Measurements from ENCODE around the gene STX1B.
"Not testable (repeated sequence)": the region's sequence is repeated elsewhere in the genome, so short reads cannot be mapped to it uniquely, and the experiment has no call there.

Gene STX1B

DNA sequence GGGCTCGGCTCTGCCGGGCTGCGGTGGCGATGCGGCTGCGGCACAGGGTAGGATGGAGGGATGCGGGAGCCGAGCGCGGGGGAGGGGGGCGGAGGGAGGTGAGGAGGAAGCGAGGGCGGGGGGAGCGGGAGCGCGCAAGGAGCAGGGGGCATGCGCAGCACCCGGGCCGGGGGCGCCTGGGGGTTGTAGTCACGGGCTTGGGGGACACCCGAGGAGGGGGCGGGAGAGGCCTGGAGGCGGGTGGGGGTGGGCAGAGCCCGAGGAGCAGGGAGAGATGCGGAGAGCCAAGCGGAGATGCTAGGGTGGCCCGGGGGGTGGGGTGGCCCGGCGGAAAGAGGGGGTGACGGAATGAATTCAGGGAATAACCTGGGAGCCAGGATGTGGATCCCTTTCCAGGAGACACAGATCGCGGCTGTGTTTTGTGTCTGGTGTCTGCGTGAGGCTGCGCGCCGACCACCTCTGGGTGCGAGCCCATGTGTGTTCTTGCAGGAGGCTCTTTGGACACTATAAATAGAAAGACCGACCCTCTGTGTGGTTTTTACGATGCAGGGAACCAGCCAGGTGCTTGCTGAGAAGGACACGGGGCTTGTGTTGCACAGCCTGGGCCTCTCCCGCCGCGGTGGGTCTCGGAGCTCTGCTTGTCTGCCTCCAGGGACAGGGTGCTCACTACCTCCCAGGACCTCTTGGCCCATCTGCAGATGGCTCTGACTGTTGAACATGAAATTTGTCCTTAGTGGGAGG is at the start of gene STX1B:
Gene STX1B (minus strand): TSS at position 54 of the 741 bp plus-strand sequence. CDS start 242 bp downstream, outside the sequence.
- DNase-seq (ENCODE audit: low read depth in 2 of 2, low spot score in 1 of 2), result peak in 1 of 2 donors; percentile 27

DNA sequence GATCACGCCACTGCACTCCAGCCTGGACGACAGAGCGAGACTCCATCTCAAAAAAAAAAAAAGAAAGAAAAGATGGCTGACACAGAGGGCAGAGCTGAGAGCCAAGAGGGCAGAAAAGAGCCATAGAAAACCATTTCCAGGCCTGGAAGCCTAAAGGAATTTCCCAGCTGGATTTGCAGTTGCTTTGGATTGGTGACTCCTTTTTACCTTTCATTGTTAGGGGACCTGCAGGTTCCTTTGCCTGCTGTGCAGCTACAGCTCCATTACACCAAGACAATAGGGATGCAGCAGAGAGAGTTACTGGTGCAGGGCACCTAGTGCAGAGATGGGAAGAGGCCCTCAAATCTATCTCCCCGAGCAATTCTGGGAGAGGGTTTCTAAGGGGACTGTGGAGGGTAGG is 45.2 kb upstream of the STX1B start:
- no peak for DNase-seq (ENCODE audit: low read depth in 2 of 2, low spot score in 1 of 2)

DNA sequence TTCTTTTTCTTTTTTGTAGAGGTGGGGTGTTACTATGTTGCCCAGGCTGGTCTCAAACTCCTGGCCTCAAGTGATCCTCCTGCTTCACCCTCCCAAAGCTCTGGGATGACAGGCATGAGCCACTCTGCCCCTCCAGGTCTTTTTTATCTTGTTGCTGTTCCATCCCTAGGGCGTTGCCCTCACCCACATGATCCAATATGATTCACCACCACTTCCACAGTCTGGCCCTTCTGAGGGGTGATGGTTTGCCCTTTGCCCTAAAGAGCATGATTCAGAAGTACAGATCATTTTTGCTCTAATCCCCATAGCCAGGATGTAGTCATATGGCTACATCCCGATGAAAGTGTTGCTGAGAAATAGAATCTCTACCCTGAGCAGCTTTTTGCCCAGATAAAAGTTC is 41.7 kb upstream of the STX1B start:
- DNase-seq (ENCODE audit: low read depth in 2 of 2, low spot score in 1 of 2), result no peak

DNA sequence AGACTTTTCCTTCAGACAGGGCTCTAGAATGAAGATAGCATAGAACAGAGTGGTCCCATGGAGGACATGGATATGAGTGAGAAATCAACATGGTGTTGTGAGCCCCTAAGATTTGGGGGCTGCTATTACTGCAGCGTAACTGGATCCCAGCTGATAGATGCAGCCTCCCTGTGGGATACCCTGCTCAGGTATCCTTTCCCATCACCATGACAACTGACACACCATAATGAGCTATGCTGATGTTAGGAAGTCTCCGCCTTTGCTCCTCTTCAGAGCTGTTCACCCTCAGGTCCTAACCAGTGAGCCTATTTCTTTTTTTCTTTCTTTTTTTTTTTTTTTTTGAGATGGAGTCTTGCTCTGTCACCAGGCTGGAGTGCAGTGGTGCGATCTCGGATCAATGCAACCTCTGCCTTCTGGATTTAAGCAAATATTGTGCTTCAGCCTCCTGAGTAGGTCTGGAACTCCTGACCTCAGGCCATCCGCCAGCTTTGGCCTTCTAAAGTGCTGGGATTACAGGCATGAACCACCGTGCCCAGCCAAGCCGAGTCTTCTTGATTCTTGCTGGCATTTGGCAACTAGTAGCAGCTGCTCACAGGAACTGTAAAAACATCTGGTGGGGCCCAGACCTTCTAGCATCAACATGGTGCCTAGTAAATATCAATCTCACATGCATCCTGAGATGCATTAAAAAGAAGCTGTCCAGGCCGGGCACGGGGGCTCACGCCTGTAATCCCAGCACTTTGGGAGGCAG is 40.0 kb upstream of the STX1B start:
- DNase-seq (ENCODE audit: low read depth in 2 of 2, low spot score in 1 of 2), result no peak

DNA sequence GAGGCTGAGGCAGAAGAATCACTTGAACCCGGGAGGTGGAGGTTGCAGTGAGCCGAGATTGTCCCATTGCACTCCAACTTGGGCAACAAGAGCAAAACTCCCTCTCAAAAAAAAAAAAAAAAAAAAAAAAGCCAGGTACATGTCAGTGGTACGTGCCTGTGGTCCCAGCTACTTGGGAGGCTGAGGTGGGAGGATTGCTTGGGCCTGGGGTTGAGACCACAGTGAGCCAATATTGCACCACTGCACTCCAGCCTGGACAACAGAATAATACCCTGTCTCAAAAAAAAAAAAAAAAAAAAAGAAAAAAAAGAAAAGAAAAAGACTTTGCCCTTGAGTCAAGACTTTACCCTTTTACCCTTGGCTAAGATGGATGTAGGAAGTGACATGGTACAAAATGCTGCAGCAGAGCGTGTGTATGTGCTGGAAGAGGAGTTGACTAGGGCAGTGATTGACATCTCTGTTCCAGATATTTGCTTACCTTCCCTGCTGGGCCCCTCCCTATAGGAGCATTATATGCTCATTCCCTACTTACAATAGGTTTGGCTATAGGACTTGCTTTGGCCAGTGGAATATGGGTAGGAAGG is 33.6 kb upstream of the STX1B start:
- no peak for DNase-seq (ENCODE audit: low read depth in 2 of 2, low spot score in 1 of 2)

DNA sequence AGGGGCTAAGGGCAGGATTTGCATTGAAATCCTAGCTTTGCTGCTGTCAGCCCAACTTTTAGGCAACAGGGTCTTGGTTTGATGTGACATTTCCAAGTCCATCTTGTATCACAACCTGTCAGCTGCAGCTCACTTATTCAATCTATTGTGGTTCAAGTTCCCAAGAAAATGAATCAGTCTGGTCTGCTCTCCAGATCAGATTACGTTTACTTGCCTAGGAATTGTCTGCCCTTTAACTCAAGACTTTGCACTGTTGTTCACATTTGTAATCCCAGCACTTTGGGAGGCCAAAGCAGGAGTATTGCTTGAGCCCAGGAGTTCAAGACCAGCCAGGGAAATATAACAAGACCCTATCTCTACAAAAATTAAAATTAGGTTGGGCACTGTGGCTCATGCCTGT is 32.9 kb upstream of the STX1B start:
- no peak for DNase-seq (ENCODE audit: low read depth in 2 of 2, low spot score in 1 of 2)

DNA sequence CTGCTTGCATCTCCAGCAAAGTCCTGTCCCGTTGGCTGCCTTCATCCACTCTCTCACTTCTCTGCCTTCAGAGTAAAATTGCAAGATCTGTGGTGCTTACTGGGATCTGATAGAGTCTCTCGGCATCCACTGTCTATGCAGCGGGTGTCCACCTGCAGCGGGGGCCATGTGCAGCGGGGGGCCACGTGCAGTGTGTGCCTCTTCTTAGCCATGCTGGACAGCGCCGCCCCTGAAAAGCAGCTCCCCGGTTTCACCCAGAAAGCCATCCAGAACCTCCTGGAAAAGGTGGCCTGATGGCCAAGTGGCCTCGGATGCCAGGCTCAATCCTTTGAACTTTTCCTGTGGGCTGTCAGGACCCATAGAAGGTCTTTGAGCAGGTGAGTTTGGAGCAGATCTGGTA is 32.4 kb upstream of the STX1B start:
- no peak for DNase-seq (ENCODE audit: low read depth in 2 of 2, low spot score in 1 of 2)

DNA sequence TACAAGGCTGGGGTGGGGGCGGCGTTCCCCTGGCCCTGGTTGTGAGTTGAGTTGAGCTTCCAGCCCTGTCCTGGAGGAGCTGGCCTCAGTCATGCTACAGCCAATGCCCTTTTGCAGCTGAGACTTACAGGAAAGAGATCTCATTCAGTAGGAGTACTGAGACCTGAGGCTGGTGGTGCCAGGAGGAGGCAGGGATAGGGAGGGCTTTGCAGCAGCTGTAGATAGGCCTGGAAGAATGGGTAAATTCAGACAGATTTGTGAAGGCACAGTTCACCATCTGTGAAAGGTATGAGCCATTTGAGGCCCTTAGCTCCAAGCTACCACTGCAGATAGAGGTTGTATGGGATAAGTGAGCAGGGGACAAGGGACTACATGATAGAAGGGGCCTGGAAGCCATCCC is 28.6 kb upstream of the STX1B start:
- DNase-seq (ENCODE audit: low read depth in 2 of 2, low spot score in 1 of 2), result no peak

DNA sequence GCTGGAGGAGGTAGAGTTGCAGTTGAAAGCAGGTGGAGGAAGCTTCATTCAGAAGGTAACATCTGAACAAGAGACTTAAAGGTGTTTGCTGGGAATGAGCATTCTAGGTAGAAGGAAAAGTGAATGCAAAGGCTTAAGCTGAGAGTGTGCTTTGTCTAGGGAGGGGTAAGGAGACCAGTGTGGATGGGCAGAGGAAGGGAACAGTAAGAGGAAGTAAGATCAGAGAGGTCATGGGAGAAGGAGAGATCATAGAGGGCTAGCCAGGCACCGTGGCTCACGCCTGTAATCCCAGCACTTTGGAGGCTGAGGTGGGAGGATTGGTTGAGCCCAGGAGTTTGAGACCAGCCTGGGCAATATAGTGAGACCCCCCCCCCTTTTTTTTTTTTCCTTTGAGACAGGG is 26.3 kb upstream of the STX1B start:
- DNase-seq (ENCODE audit: low read depth in 2 of 2, low spot score in 1 of 2), result no peak

DNA sequence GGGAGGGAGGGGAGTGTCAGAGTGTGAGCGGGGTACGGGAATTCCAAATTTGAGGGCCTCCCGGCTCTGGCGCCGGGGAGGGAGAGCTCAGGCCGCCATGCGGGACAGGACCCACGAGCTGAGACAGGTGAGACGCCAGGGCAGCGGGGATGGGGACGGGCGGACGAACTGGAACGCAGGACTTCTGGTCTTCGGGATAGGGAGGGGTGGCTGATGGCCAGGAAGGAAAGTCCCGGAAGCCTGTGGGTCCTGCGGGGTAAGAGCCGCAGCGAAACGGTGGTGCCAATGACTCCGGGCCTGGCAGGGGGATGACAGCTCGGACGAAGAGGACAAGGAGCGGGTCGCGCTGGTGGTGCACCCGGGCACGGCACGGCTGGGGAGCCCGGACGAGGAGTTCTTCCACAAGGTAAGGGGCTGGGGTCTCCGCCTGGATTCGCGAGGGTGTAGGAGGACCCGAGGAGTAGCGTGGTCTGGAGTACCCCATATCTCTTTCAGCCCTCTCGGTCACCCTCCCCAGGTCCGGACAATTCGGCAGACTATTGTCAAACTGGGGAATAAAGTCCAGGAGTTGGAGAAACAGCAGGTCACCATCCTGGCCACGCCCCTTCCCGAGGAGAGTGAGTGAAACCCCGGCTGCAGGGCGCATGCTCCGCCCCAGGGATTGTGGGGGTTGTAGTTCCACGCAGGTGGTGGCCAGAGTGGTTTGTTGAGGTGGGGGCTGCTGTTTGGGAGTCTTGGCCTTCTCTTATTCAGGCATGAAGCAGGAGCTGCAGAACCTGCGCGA is 23.5 kb upstream of the STX1B start:
- peak; percentile 79 to 81 for DNase-seq (ENCODE audit: low read depth in 2 of 2, low spot score in 1 of 2)

DNA sequence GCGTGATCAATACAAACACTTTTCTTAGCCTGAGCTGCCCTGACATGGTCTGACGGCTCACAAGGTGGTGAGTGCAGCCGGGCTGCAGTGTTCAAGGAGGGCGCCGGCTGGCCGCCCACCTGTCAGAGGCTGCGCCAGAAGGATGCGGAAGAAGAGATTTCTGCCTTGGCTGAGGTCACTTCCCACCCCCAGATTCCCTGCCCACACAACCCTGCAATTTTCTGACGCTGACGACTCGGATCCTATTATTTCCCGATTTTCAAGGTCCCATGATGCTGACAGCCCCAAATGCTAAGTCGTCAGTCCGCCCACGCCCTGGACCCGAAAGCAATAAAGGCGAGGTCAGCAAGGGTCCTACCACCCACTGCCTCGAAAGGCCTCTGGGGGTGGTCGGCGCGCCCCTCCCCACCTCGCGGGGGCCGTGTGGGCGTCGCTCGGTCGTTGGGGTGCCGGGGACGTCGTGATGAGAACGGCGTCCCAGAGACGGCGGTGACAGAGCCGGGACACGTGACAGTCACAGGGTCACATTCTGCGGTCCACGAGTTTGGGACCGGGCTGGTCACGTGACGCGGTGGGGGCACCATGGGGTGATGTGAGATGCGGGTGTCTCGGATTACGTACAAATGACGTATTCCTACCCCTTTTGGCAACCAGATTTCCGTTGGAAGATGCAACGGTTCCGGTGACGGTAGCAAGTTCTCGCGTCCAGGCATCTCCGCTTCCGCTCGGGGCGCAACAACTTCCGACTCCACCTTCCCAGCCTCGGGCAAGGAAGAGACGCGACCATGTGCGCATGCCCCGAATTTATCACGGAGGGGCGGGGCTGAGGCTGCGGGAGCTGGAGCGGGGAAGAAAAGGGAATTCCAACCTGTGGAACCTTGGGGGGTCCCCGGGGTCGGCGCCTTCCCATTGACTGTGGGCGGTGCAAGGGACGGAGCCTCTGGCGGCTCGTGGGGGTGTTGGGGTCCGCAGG is 22.6 kb upstream of the STX1B start, which contains the start of gene STX4:
Gene STX4 (plus strand): TSS at position 823 of the 973 bp plus-strand sequence. CDS start 248 bp downstream, outside the sequence.
- peak; percentile 96 to 98 for DNase-seq (ENCODE audit: low read depth in 2 of 2, low spot score in 1 of 2)

DNA sequence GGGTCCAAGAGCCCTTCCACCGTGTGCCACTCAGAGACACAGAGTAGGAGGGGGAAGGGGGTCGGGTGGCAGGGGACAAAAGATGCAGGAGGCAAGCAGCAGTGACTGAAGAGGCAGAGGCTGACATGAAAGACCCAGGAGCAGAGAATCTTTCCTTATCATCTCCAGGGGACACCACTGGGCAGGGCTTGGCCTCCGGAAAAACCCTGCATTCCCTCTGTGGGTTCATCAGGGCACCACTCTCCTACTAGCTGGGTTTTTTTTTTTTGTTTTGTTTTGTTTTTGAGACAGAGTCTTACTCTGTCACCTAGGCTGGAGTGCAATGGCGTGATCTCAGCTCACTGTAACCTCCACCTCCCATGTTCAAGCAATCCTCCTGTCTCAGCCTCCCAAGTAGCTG is 20.8 kb upstream of the STX1B start:
- DNase-seq (ENCODE audit: low read depth in 2 of 2, low spot score in 1 of 2), result no peak

DNA sequence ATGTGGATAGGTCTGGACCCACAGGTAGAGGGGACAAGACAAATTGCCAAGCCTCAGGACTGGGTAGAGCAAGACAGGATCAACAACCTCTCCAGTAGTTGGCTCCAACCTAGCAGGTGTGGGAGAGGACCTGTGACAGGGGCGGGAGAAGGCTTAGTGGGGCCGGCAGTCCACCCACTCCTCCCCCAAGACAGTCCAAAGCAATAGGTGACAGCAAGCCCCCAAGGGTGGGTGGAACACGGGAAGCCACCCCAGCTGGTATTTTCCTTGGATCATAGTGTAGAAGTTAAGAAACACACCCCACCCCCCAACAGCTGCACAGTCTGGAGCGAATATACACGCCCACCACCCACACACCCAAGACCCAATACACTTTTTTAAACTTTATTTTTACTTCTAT is 18.8 kb upstream of the STX1B start:
- no peak for DNase-seq (ENCODE audit: low read depth in 2 of 2, low spot score in 1 of 2)

DNA sequence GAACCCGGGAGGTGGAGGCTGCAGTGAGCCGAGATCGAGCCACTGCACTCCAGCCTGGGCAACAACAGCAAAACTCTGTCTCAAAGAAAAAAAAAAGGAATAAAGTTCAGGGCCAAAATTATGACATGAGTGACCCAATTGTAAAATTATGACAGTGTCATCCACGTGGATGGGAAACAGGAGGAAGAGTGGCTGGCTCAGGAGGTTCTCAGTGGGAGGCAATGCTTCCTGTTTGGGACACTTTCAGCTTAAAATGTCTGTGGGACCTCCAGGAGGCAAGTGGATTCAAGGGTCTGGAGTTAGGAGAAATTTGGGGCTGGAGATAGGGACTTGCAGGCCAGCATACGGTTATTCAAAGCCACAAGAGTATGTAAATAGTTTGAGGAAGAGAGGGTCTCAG is 14.9 kb upstream of the STX1B start:
- no peak for DNase-seq (ENCODE audit: low read depth in 2 of 2, low spot score in 1 of 2)

DNA sequence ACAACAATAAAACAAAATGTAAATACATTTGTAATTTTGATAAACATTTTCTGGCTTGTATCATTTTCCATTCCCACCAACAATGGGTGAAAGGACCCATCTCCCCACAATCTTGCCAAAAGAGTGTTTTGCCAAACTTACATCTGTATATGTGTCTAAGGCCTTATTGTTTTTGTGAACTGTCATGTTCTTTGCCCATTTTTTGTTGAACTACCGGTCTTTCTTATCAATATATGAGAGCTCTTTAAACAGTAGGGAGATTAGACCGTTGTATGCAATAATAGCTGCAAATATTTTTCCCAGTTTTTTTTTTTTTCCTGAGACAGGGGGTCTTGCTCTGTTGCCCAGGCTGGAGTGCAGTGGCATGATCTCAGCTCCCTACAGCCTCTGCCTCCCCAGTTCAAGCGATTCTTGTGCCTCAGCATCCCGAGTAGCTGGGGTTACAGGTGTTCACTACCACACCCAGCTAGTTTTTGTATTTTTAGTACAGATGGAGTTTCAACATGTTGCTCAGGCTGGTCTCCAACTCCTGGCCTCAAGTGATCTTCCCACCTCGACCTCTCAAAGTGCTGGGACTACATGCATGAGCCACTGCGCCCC is 13.3 kb upstream of the STX1B start:
- no peak for DNase-seq (ENCODE audit: low read depth in 2 of 2, low spot score in 1 of 2)

DNA sequence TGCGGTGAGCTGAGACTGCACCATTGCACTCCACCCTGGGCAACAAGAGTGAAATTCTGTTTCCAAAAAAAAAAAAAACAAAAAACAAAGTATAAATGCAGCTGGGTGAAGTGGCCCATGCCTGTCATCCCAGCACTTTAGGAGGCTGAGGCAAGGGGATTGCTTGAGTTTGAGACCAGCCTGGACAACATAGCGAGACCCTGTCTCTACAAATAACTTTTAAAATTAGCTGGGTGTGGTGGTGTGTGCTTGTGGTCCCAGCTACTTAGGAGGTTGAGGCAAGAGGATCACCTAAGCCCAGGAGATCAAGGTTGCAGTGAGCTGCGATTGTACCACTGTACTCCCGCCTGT is 12.8 kb upstream of the STX1B start:
- no peak for DNase-seq (ENCODE audit: low read depth in 2 of 2, low spot score in 1 of 2)

DNA sequence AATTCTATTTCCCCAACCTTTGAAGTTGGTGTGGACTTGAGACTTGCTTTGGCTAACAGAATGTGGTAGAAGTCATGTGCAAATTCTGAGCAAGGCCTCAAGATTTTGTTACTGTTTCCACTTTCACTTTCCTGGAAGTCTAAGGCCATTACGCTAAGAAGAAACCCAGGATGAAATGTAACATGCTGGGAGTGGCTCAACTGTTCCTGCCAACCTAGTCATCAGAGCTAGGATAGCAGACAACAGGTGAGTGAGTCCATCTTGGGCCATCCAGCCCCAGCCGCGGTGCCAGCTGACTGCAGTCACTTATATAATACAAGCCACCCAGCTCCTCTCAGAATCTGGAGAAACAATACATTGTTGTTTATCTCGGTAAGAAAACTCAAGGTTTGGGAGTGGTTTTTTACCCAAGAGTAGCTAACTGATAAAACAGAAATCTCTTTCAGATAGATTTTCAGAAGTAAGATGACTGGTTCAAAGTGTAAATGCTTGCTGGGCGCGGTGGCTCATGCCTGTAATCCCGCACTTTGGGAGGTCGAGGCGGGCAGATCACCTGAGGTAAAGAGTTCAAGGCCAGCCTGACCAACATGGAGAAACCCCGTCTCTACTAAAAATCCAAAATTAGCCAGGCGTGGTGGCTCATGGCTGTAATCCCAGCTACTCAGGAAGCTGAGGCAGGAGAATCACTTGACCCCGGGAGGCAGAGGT is 12.3 kb upstream of the STX1B start:
- no peak for DNase-seq (ENCODE audit: low read depth in 2 of 2, low spot score in 1 of 2)

DNA sequence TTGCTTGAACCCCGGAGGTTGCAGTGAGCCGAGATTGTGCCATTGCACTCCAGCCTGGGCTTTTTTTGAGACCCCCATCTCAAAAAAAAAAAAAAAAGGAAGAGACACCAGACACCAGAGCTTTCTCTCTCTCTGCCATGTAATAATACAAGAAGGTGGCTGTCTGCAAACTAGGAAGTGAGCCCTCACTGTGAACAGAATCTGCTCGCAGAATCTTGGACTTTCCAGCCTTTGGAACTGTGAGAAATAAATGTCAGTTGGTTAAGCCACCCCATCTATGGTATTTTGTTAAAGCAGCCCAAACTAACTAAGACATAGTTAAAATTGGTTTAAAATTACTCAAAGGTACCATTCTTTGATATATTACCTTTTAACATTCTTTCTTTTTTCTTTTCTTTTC is 10.1 kb upstream of the STX1B start:
- no peak for DNase-seq (ENCODE audit: low read depth in 2 of 2, low spot score in 1 of 2)

DNA sequence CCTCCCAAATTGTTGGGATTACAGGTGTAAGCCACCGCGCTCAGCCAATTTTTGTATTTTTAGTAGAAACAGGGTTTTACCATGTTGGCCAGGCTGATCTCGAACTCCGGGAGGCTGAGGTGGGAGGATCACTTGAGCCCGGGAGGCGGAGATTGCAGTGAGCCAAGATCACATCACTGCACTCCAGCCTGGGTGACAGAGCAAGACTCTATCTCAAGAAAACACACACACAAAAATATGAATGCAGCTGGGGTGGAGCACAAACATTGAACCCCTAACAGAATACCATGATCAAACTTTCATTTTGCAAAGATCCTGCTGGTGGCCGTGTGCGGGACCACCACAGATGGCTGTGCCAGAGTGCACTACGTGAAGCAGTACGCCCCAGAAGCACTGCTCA is 7.3 kb upstream of the STX1B start:
- not testable (repeated sequence) for DNase-seq (ENCODE audit: low read depth in 2 of 2, low spot score in 1 of 2)
